ENCODE measurements around the gene FAXDC2.

Gene FAXDC2

DNA sequence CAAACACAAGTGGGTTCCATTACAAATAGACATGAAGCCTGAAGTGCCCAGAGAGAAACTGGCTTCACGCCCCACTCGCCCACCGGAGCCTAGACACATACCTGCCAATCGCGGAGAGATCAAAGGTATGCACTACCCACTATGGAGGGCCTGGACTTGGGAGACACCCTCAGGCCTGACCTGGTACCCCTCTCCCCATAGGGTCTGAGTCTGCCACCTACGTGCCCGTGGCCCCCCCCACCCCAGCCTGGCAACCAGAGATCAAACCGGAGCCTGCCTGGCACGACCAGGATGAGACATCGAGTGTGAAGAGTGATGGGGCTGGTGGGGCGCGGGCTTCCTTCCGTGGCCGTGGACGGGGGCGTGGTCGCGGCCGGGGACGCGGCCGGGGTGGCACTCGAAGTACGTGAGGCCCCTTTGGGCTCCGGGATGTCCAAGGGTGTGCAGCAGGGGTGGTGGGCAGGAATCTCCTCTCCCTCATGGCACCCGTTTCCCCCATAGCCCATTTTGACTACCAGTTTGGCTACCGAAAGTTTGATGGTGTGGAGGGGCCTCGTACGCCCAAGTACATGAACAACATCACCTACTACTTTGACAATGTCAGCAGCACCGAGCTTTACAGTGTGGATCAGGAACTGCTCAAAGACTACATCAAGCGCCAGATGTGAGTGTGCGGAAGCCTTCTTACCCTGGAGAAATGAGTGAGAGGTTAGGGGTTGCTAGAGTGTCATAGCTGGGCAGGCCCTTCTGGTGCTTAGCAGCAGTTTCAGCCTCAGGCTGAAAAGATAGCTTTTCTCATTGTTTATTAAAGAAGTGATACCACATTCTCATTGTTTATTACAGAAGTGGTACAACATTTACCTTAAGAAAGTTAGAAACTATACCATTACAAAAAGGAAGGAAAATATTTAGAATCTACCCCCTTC is 56.5 kb downstream of the FAXDC2 start:
- no peak for DNase-seq

DNA sequence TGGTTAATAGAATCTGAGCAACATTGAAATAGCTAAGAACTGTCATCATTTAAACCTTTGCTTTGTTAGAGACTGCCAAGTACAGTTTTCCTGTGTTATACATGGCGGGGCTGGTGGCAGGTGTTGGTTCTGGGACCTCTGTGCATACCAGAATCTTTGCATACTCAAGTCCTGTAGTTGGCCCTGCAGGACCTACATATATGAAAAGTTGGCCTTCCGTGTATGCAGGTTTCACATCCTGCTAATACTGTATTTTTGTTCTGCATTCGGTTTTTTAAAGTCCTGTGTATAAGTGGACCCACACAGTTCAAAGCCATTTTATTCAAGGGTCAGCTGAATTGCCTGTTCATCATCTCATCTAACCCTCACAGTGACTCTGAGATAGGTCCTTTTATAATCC is 58.9 kb downstream of the FAXDC2 start:
- DNase-seq, result no peak

- DNase-seq, result no peak
These were observed 62.2 kb downstream of the FAXDC2 start for GRCh38 chr5:154788212-154788611.

GRCh38 chr5:154786414-154786813 is 64.0 kb downstream of the FAXDC2 start:
- no peak for DNase-seq

DNA sequence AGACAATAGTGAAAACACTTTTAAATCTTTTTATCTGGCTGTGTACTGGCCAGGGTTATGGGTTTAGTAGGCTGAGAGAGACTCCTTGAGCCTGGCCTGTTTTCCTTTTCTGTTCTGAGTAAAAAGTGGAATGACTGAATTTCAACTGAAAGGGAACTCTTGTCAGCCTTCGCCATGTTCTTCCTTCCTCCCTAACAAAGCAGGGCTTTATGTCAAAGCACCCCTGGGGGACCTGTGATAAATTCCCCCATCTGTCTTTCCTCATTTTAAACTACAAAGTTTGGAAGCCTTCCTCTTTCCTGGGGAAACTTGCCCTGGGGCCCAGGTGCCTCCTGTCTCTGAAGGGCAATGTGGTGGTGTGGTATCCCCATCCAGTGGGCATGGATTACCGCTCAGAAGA is 65.5 kb downstream of the FAXDC2 start:
- DNase-seq, result no peak

GRCh38 chr5:154783774-154784460 is 66.5 kb downstream of the FAXDC2 start:
- DNase-seq, result no peak

DNA sequence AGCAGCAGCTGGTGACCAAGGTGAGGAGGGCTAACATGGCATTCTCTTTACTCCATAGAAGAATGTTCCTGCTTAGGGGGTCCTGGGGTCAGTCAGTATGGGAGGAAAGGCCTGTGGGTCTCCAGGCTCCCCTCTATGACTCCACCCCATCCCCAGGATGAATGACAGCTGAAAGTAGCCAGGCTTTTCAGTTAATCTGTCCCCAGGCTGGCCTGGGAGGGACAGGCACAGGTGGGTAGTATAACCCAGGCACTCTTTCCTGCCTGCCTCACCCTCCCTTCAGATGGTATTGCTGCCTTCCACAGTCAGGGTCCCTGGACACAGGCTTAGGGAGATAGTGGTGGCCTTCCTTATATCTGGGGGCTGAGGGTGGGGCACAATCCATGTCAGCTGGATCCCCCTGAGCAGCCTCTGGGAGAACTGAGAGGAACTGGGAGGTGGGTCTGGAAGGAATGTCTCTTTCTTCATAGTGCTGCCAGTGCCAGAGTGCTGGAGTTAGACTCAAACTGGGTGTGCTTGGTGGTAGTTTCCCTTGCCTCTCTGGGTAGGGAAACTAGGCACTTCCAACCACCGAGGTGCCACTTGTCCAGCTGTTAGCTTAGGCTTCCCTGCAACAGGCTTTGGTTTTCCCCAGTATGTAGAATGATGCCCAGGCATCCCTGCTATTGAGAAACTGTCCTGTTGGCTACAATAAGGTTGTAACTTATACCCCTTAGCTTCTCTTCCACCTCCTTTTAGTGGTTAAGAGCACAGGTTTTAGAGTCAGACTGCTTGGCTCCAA is 67.4 kb downstream of the FAXDC2 start:
- no peak for DNase-seq

DNA sequence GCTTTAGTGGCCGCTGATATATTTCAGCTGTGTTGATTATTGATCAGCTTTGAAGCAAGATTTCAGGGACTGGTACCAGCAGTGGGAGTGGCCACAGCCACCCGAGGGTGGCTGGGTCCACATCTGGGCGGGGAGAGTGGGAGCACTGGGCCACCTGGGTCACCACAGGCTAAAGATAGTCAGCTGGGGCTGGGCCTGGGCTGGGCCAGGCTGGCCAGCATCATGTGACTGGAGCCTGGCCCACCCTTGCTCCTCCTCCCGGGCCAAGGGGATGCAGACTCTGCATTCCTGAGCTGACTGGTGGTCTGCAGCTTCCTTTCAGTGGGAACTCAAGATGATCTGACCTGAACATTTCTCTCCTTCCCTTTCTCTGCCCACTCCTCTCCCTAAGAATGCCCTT is 68.1 kb downstream of the FAXDC2 start:
- DNase-seq, result no peak

DNA sequence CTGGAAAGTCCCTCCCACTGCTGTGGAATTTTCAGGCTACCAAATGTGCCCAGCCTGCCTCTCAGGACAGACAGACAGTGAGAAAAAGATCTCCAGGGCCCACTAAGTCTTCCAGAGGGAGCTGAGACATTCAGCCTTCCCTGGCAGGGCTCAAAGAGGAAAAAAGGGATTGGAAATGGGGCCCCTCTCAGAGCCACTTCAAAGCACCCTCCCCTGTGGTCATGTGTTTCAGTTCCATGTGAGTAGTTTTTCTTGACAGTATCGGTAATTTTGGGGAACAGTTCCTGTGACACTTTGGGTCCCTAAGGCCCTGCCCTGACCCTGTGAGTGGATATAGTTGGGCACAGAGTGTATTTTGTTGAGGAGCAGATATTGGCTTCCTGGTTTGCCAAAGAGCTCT is 70.3 kb downstream of the FAXDC2 start:
- DNase-seq, result no peak

DNA sequence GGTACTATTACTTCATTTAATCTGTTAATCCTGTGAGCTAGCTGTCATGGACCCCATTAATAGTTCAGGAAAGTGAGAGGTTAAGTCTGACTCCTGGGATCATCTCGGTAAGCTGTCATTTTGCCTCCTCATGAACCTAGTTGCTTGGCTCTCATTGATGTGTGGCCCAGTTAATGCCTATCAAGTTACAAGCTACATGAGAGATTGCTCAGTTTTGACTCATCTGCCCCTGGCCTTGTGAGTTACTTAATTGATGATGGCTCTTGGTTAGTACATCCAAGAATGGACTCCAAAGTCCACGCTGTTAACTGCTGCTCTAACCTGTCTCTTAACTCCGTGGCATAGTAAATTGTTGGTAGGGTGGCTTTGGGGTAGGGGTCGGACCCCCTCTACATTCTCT is 71.3 kb downstream of the FAXDC2 start:
- DNase-seq, result no peak

DNA sequence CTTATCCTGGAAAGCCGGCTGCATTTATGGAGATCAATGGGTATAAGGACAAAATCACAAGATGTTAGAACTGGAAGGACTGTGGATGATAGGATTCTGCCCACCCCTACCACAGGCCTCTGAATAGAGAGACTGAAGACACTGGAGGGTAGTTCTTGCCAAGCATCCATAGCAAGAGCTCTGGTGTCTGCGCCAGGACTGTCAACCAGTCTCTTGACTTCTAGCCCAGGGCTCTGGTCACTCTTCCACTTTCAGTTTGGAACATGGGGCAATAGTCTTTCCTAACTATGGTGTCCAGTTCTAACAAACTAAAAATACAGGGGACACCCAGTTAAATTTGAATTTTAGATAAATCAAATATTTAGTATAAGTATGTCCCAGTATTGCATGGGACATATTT is 71.9 kb downstream of the FAXDC2 start:
- DNase-seq, result no peak

DNA sequence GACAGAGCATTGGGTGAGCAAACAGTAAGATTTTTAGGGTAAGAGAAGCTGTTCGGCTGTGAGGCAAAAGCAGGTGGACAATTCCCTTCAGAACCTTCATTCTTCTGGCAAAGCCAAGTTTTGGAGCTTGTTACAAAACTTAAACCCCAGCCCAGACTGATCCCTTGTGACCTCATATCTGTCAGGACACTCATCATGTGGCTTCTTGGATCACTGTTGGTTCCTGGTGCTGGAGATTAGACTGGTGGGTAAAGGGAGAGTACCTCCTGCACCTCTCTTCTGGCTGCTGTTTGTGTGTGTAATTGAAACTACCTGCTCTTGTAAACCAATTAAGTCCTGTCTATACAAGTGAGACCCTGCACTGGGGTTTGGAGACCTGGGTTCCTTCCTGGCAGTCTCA is 74.2 kb downstream of the FAXDC2 start:
- DNase-seq, result no peak

- no peak for DNase-seq
These were observed 77.1 kb downstream of the FAXDC2 start for GRCh38 chr5:154773326-154773725.

DNA sequence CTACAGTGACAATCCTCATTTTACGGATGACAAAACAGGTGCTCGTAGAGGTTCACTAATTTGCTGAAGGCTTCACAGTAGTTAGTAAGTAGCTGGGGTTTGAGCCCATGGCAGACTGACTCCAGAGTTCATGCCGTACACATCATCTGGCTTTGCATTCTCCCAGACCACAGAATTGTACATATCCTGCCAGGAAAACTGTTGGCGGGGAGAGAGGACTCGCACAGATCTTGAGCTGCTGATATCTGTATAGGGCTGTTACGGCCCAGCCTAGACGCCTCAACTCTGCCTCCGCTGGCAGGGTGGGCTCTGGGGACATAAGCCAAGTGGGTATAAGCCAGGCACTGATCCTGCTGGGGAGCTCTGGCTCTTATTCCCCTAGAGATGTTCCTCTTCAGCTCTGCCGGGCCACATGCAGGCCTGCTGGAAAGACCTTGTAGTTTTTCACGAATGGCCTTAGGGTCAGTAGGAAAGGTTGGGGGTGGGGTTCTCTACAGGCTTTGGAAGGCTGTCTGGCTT is 79.0 kb downstream of the FAXDC2 start:
- DNase-seq, result no peak

GRCh38 chr5:154770111-154770510 is 80.3 kb downstream of the FAXDC2 start:
- no peak for DNase-seq

Data from KG1 (cell line).